GM23248 (cell line): ENCODE data around the gene DNHD1.

Source experiments
- EZH2 ChIP-seq: fragments of 200-600 bp; sonication (generic); IDR thresholded peaks from 2 replicates; pipeline ENCODE4 v1.6.1; 2018; ENCODE audit warnings: antibody characterized with exemption, mild to moderate bottlenecking; ENCODE audit not compliant: insufficient read depth, poor library complexity, severe bottlenecking
- EZH2phosphoT487 ChIP-seq: fragments of 200-600 bp; sonication (generic); IDR thresholded peaks from 2 replicates; pipeline ENCODE4 v1.6.1; 2018; ENCODE audit warnings: antibody characterized with exemption, moderate library complexity, mild to moderate bottlenecking, low read depth; ENCODE audit not compliant: insufficient read depth

GRCh38 chr11:6615046-6615445 is 118.0 kb downstream of the DNHD1 start:
- TF ChIP-seq EZH2 (no peak), EZH2phosphoT487 (no peak)
